HEK293 (cell line): ENCODE measurements around the gene PHGDH.

Experiments used
- CTCF ChIA-PET: fragments of 350-600 bp; formaldehyde crosslinking; extraction: SDS; loops from one replicate; lab custom pipeline; 2021; ENCODE audit warnings: antibody characterized with exemption; lab: Yijun Ruan, JAX
- POLR2A ChIA-PET: fragments of 300-600 bp; formaldehyde crosslinking; extraction: SDS; loops from one replicate; lab custom pipeline; 2020; ENCODE audit warnings: antibody characterized with exemption, inconsistent platforms; lab: Yijun Ruan, JAX
- H3K27ac ChIP-seq: fragments of 200-500 bp; sonication (Bioruptor generic); 2 replicates; pipeline ENCODE4 v1.5.1; 2014; ENCODE audit warnings: low read depth, low read length, control low read depth, inconsistent platforms; ENCODE audit errors: extremely low read depth
- H3K36me3 ChIP-seq, 2 experiments: fragments of 200-500 bp in 1 of 2; sonication (Bioruptor generic) in 1 of 2; 1 replicate in 1 of 2; 2 replicates in 1 of 2; pipeline ENCODE4 v1.5.1; 2014 to 2017; ENCODE audit warnings: inconsistent platforms in 2 of 2, low read length in 2 of 2; ENCODE audit not compliant: control insufficient read depth in 2 of 2, insufficient read depth in 1 of 2
- H3K4me1 ChIP-seq: fragments of 200-500 bp; sonication (Bioruptor generic); 2 replicates; pipeline ENCODE4 v1.5.1; 2014; ENCODE audit warnings: mild to moderate bottlenecking, low read length, inconsistent platforms; ENCODE audit not compliant: control insufficient read depth, insufficient read depth
- H3K4me3 ChIP-seq: 2 replicates; pipeline ENCODE4 v1.5.1; 2011; ENCODE audit warnings: low read depth, mild to moderate bottlenecking, control low read depth, low read length, moderate library complexity
- H3K9me3 ChIP-seq: fragments of 200-500 bp; sonication (Bioruptor generic); 2 replicates; pipeline ENCODE4 v1.5.1; 2014; ENCODE audit warnings: low read depth, low read length, inconsistent platforms; ENCODE audit not compliant: control insufficient read depth, insufficient read depth
- BCL11A ChIP-seq: fragments of 450-650 bp; formaldehyde crosslinking; IDR thresholded peaks from 2 replicates; pipeline ENCODE4 v1.5.1; 2016; ENCODE audit warnings: low read depth, missing biosample characterization, missing genetic modification characterization
- KLF10 ChIP-seq: fragments of 450-650 bp; IDR thresholded peaks from 2 replicates; pipeline ENCODE4 v1.5.1; 2018; ENCODE audit warnings: missing biosample characterization, mild to moderate bottlenecking, missing genetic modification characterization
- KLF8 ChIP-seq: fragments of 450-650 bp; formaldehyde crosslinking; IDR thresholded peaks from 2 replicates; pipeline ENCODE4 v1.5.1; 2016; ENCODE audit warnings: missing biosample characterization, missing genetic modification characterization
- MEIS1 ChIP-seq: sonication (generic); formaldehyde crosslinking; IDR thresholded peaks from 2 replicates; pipeline ENCODE4 v1.8.1; 2022; ENCODE audit warnings: missing genetic modification reagents, mild to moderate bottlenecking, borderline replicate concordance
- OVOL3 ChIP-seq: fragments of 450-650 bp; formaldehyde crosslinking; IDR thresholded peaks from 2 replicates; pipeline ENCODE4 v1.5.1; 2016; ENCODE audit warnings: missing biosample characterization, missing genetic modification characterization
- ZFP3 ChIP-seq: fragments of 450-650 bp; formaldehyde crosslinking; IDR thresholded peaks from 2 replicates; pipeline ENCODE4 v1.5.1; 2016; ENCODE audit warnings: low read depth, missing biosample characterization, missing genetic modification characterization
- ZNF221 ChIP-seq: fragments of 450-650 bp; formaldehyde crosslinking; IDR thresholded peaks from 2 replicates; pipeline ENCODE4 v1.5.1; 2017; ENCODE audit warnings: missing biosample characterization, missing genetic modification characterization, borderline replicate concordance
- ZNF239 ChIP-seq: fragments of 450-650 bp; formaldehyde crosslinking; IDR thresholded peaks from 2 replicates; pipeline ENCODE4 v1.5.1; 2016; ENCODE audit warnings: missing biosample characterization, missing genetic modification characterization
- ZNF311 ChIP-seq: fragments of 450-650 bp; formaldehyde crosslinking; IDR thresholded peaks from 2 replicates; pipeline ENCODE4 v1.5.1; 2017; ENCODE audit warnings: missing biosample characterization, missing genetic modification characterization, borderline replicate concordance
- ZNF335 ChIP-seq: fragments of 450-650 bp; formaldehyde crosslinking; conservative IDR thresholded peaks from 2 replicates; pipeline ENCODE4 v1.5.1; 2016; ENCODE audit warnings: missing biosample characterization, missing genetic modification characterization
- ZNF404 ChIP-seq: fragments of 450-650 bp; formaldehyde crosslinking; IDR thresholded peaks from 2 replicates; pipeline ENCODE4 v1.5.1; 2017; ENCODE audit warnings: missing biosample characterization, missing genetic modification characterization
- ZNF423 ChIP-seq: fragments of 450-650 bp; formaldehyde crosslinking; IDR thresholded peaks from 2 replicates; pipeline ENCODE4 v1.5.1; 2016; ENCODE audit warnings: missing biosample characterization, missing genetic modification characterization
- ZNF514 ChIP-seq: fragments of 450-650 bp; formaldehyde crosslinking; IDR thresholded peaks from 2 replicates; pipeline ENCODE4 v1.5.1; 2016; ENCODE audit warnings: missing biosample characterization, missing genetic modification characterization
- ZNF558 ChIP-seq: fragments of 450-650 bp; formaldehyde crosslinking; IDR thresholded peaks from 2 replicates; pipeline ENCODE4 v1.5.1; 2016; ENCODE audit warnings: missing biosample characterization, missing genetic modification characterization
- ZNF561 ChIP-seq: fragments of 450-650 bp; IDR thresholded peaks from 2 replicates; pipeline ENCODE4 v1.5.1; 2018; ENCODE audit warnings: missing biosample characterization, missing genetic modification characterization, borderline replicate concordance
- ZNF626 ChIP-seq: fragments of 450-650 bp; sonication (Bioruptor Pico); formaldehyde crosslinking; IDR thresholded peaks from 2 replicates; pipeline ENCODE4 v1.5.1; 2018; ENCODE audit warnings: missing biosample characterization, missing genetic modification characterization, inconsistent platforms
- ZNF645 ChIP-seq: fragments of 450-650 bp; formaldehyde crosslinking; IDR thresholded peaks from 2 replicates; pipeline ENCODE4; 2016; ENCODE audit warnings: missing biosample characterization, missing genetic modification characterization
- ZNF707 ChIP-seq: fragments of 450-650 bp; formaldehyde crosslinking; IDR thresholded peaks from 2 replicates; pipeline ENCODE4 v1.5.1; 2016; ENCODE audit warnings: missing biosample characterization, missing genetic modification characterization
- ZNF747 ChIP-seq: fragments of 450-650 bp; formaldehyde crosslinking; IDR thresholded peaks from 2 replicates; pipeline ENCODE4 v1.5.1; 2016; ENCODE audit warnings: missing biosample characterization, missing genetic modification characterization
- ZNF76 ChIP-seq: fragments of 450-650 bp; formaldehyde crosslinking; IDR thresholded peaks from 2 replicates; pipeline ENCODE4; 2016; ENCODE audit warnings: low read depth, missing biosample characterization, missing genetic modification characterization, borderline replicate concordance
- ZNF768 ChIP-seq: fragments of 450-650 bp; formaldehyde crosslinking; IDR thresholded peaks from 2 replicates; pipeline ENCODE4 v1.5.1; 2018; ENCODE audit warnings: missing biosample characterization, mild to moderate bottlenecking, missing genetic modification characterization
- ZSCAN4 ChIP-seq: fragments of 450-650 bp; formaldehyde crosslinking; IDR thresholded peaks from 2 replicates; pipeline ENCODE4 v1.5.1; 2017; ENCODE audit warnings: missing biosample characterization, missing genetic modification characterization
- TF ChIP-seq, protein P1 (sequence below): fragments of 450-650 bp; formaldehyde crosslinking; IDR thresholded peaks from 2 replicates; pipeline ENCODE4 v1.5.1; 2016; ENCODE audit warnings: missing biosample characterization, missing genetic modification characterization

The PHGDH gene

DNA sequence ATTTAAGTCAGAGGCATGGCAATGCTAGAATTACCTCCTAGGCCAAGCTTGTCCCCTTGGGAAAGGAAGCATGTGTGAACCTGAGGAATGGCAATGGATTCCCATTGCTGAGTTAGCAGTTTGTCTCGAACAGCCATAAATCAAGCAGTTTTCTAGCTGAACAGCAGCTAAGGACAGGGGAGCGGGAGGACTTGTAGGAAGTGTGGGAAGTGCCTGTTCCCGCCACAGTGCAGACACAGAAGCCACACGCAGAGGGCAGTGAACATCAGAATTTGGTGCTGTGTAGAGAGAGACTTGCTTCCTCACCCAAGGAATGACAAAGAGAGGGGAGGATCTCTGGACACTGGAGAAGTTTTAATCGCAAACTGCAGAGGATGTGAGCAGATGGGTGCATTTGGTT lies 3.8 kb downstream of the PHGDH start (continued):
- TF ChIP-seq ZSCAN4 (no peak), ZNF558 (no peak), BCL11A (tag by site-specific recombination) (no peak), ZNF239 (tag by site-specific recombination) (no peak), ZNF311 (tag by site-specific recombination) (no peak)

DNA sequence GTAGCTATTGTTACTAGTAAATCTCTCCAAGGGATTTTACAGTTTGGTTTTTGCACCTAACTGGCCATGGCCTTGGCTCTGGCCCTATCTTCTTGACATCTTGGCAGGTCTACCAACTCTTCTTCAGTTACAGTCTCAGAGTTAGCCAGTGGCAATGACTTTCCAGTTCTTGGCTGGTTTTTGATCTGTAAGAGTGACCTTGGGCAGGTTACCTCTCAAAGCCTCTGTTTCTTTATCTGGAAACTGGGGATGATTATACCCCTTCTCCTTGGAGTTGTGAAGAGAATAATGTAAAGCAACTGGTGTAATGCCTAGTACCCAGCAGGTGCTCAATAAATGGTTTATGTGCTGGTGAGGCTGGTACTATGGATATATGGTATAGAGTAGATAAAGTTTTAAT lies 6.7 kb downstream of the PHGDH start:
- POLR2A ChIA-PET = no interaction called here
- Histone ChIP-seq H3K4me1 (peaks cover 15% of the 10 kb centered on the region), H3K36me3 (peaks cover 9 to 44% of the 10 kb centered on the region in 2 experiments; a peak in 2 of 3 replicates), H3K9me3 (no peaks in the 10 kb centered on the region), H3K4me3 (no peak overlapping the region), H3K27ac (no peak overlapping the region)
- no peak for TF ChIP-seq ZNF221
- TF ChIP-seq ZNF626 (tag by site-specific recombination) = no peak
- TF ChIP-seq ZNF707 (tag by site-specific recombination) = no peak
- no peak for TF ChIP-seq ZNF561 (tag by site-specific recombination)
- TF ChIP-seq ZNF747 (tag by site-specific recombination) = no peak
- TF ChIP-seq ZNF335 (tag by site-specific recombination) = no peak
- TF ChIP-seq OVOL3 (tag by site-specific recombination) = no peak
- no peak for TF ChIP-seq KLF10
- no peak for TF ChIP-seq ZNF645 (tag by site-specific recombination)
- no peak for TF ChIP-seq ZFP3 (tag by site-specific recombination)
- TF ChIP-seq ZNF76 = no peak
- no peak for TF ChIP-seq ZNF768 (tag by site-specific recombination)
- TF ChIP-seq ZNF514 = no peak
- no peak for TF ChIP-seq MEIS1 (CRISPR knock-in tag)
- TF ChIP-seq KLF8 (tag by site-specific recombination) = no peak
- TF ChIP-seq ZNF404 (tag by site-specific recombination) = no peak
- TF ChIP-seq, protein P1, sequence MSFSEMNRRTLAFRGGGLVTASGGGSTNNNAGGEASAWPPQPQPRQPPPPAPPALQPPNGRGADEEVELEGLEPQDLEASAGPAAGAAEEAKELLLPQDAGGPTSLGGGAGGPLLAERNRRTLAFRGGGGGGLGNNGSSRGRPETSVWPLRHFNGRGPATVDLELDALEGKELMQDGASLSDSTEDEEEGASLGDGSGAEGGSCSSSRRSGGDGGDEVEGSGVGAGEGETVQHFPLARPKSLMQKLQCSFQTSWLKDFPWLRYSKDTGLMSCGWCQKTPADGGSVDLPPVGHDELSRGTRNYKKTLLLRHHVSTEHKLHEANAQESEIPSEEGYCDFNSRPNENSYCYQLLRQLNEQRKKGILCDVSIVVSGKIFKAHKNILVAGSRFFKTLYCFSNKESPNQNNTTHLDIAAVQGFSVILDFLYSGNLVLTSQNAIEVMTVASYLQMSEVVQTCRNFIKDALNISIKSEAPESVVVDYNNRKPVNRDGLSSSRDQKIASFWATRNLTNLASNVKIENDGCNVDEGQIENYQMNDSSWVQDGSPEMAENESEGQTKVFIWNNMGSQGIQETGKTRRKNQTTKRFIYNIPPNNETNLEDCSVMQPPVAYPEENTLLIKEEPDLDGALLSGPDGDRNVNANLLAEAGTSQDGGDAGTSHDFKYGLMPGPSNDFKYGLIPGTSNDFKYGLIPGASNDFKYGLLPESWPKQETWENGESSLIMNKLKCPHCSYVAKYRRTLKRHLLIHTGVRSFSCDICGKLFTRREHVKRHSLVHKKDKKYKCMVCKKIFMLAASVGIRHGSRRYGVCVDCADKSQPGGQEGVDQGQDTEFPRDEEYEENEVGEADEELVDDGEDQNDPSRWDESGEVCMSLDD (tag by site-specific recombination) = no peak
- no peak for TF ChIP-seq ZNF423
- CTCF ChIA-PET = no interaction called here
